Activated naive CD4-positive, alpha-beta T cell treated with anti-CD3 and anti-CD28 coated beads, Interleukin-2, amount 10 ng/mL, durations not matched to agents 5 hours and 36 hours (primary cell): Measurements from ENCODE around the gene TDG. TPM values are rescaled to one million over a fixed set of nuclear protein-coding genes. Genes with fewer than 3 reads are reported as not detected.

Experiments
- total RNA-seq, 2 experiments: library from RNA; stranded (reverse); gene quantifications; one replicate each; pipeline ENCODE4 v1.2.3, GENCODE V29; 2021

Gene TDG
- 10 to 100 TPM; 29.1 to 34.5 TPM for total RNA-seq

GRCh38 chr12:103965590-103966504, at the start of gene TDG:
Gene TDG (plus strand): TSS chr12:103965872. CDS start chr12:103966038, 166 bp downstream.

GRCh38 chr12:103930034-103930786, 35.5 kb upstream of the TDG start, which contains the start of gene HSP90B1:
Gene HSP90B1 (plus strand): TSS chr12:103930410. CDS start chr12:103930516, 106 bp downstream.

Other genes starting within 250 kb of the TDG start
- gene NT5DC3, start 124.6 kb upstream of the TDG start, total RNA-seq: 1 to 10 TPM; 2.7 to 5.1 TPM
- 100 to 1,000 TPM; 310 to 315 TPM for gene HSP90B1, start 35.5 kb upstream of the TDG start, total RNA-seq
- under 1 TPM in 1 of 2 experiments, not detected in 1; 0.22 TPM for gene GLT8D2, start 84.3 kb downstream of the TDG start, total RNA-seq
- 10 to 100 TPM; 14.1 to 15.3 TPM for gene HCFC2, start 98.7 kb downstream of the TDG start, total RNA-seq
- 10 to 100 TPM; 22.7 to 22.9 TPM for gene NFYB, start 172.3 kb downstream of the TDG start, total RNA-seq
- gene TXNRD1, start 249.9 kb downstream of the TDG start, total RNA-seq: 10 to 100 TPM; 67.4 to 81.0 TPM